Neural progenitor cell (in vitro differentiated cells): Measurements from ENCODE around the gene C4B. TPM values are rescaled to one million over a fixed set of nuclear protein-coding genes. Genes with fewer than 3 reads are reported as not detected.

ENCODE experiments used
- DNase-seq: peaks from one replicate; pipeline ENCODE4 v3.0.0-alpha.2; 2016; ENCODE audit warnings: low spot score
- H2AFZ ChIP-seq: fragments of 200-600 bp; sonication (generic); replicated peaks from 2 replicates; pipeline ENCODE4 v1.6.1; 2016; ENCODE audit warnings: antibody characterized with exemption
- H3F3A ChIP-seq: fragments of 200-600 bp; sonication (generic); 2 replicates; pipeline ENCODE4 v1.6.1; 2016; ENCODE audit warnings: antibody characterized with exemption, low read depth
- H3K27ac ChIP-seq: fragments of 200-600 bp; sonication (generic); 2 replicates; pipeline ENCODE4 v1.5.1; 2016; ENCODE audit warnings: mild to moderate bottlenecking
- H3K27me3 ChIP-seq: fragments of 200-600 bp; sonication (generic); 2 replicates; pipeline ENCODE4 v1.6.1; 2016; ENCODE audit warnings: mild to moderate bottlenecking, moderate library complexity
- H3K36me3 ChIP-seq: fragments of 200-600 bp; sonication (generic); 2 replicates; pipeline ENCODE4 v1.5.1; 2016
- H3K4me1 ChIP-seq: fragments of 200-600 bp; sonication (generic); 2 replicates; pipeline ENCODE4 v1.6.1; 2016; ENCODE audit warnings: mixed run types
- H3K4me2 ChIP-seq: fragments of 200-600 bp; sonication (generic); 2 replicates; pipeline ENCODE4 v1.6.1; 2016
- H3K4me3 ChIP-seq: fragments of 200-600 bp; sonication (generic); 2 replicates; pipeline ENCODE4 v1.5.1; 2016
- H3K79me2 ChIP-seq: fragments of 200-600 bp; sonication (generic); 2 replicates; pipeline ENCODE4 v1.6.1; 2016; ENCODE audit warnings: low read depth
- H3K9ac ChIP-seq: fragments of 200-600 bp; sonication (generic); 2 replicates; pipeline ENCODE4 v1.6.1; 2016
- H3K9me3 ChIP-seq: fragments of 200-600 bp; sonication (generic); 2 replicates; pipeline ENCODE4 v1.5.1; 2016; ENCODE audit warnings: low read depth
- H4K20me1 ChIP-seq: fragments of 200-600 bp; sonication (generic); 2 replicates; pipeline ENCODE4 v1.6.1; 2016; ENCODE audit warnings: low read depth
- H3K27ac Mint-ChIP-seq: 3 replicates; pipeline ENCODE4 v1.8.0; 2021; ENCODE audit warnings: mixed read lengths
- H3K27me3 Mint-ChIP-seq: 2 replicates; pipeline ENCODE4 v1.8.0; 2022; ENCODE audit warnings: low read depth, mild to moderate bottlenecking, inconsistent platforms, moderate library complexity, mixed read lengths; ENCODE audit not compliant: insufficient read depth
- H3K36me3 Mint-ChIP-seq: 3 replicates; pipeline ENCODE4 v1.8.0; 2021; ENCODE audit warnings: mixed read lengths
- H3K4me1 Mint-ChIP-seq: 3 replicates; pipeline ENCODE4 v1.8.0; 2021; ENCODE audit warnings: mixed read lengths
- H3K4me3 Mint-ChIP-seq: 3 replicates; pipeline ENCODE4 v1.8.0; 2021; ENCODE audit warnings: mild to moderate bottlenecking, moderate library complexity, mixed read lengths
- H3K9me3 Mint-ChIP-seq: 3 replicates; pipeline ENCODE4 v1.8.0; 2020; ENCODE audit warnings: mixed read lengths
- CTCF ChIP-seq: fragments of 200-600 bp; sonication (generic); IDR thresholded peaks from 2 replicates; pipeline ENCODE4 v1.5.1; 2017; ENCODE audit warnings: antibody characterized with exemption, mild to moderate bottlenecking
- EZH2 ChIP-seq: fragments of 200-600 bp; sonication (generic); IDR thresholded peaks from 2 replicates; pipeline ENCODE4 v1.6.1; 2017; ENCODE audit warnings: antibody characterized with exemption, mild to moderate bottlenecking, moderate library complexity
- EZH2phosphoT487 ChIP-seq: fragments of 200-600 bp; sonication (generic); IDR thresholded peaks from 2 replicates; pipeline ENCODE4 v1.6.1; 2017; ENCODE audit warnings: antibody characterized with exemption
- total RNA-seq: library from RNA; depleted of rRNA; stranded (reverse); fragments of >200 nt; gene quantifications from 2 replicates; pipeline ENCODE4 v1.2.3, GENCODE V29; 2015; ENCODE audit warnings: low replicate concordance

C4B gene
- total RNA-seq, 1 donor from 2014 or later, result 0.30 TPM

DNA sequence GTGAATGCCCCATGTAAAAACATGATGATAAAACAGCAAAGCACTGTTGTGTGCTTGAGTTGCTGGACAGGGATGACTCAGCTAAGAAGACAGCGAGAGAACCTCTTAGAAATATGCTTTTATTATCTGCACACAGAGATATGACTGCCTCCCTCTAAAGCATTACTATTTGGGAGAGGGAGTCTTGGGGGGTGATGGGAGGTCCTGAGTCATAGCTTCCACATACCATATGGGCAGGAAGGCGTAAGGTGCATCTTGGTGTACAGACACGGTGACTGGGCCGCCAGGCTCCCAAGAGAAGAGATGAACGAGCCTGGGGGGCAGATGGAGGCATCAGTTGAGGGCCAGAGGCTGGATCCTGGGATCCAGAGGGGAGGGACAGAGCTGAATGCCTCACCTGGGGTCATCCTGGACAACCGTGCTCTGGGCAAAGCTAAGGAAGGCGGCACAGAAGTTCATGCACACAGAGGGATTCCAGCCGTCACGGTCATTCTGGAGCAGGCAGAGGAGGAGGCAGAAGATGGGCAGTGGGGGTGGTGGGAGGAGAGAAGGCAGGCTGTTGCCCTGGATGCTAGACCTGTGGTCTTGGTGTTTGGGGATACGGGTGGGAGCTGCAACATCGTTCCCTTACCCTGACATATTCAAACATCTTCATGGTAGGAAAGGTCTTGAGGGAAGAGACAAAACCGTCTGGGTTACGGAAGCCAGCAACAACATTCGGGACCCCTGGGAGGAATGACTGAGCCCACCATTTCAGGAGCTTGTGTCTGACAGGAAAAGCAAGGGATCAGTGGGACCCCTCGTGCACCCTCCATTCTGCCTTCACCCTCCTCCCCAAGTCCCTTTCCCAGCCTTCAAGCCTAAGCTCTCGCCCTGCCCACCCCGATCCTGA lies 44.6 kb upstream of the C4B start:
- Histone ChIP-seq H2AFZ (no peak overlapping the region), H3F3A (peaks cover 24% of the 10 kb centered on the region), H3K27ac (no peak overlapping the region), H4K20me1 (no peaks in the 10 kb centered on the region), H3K9ac (no peak overlapping the region), H3K36me3 (no peaks in the 10 kb centered on the region), H3K4me3 (no peak overlapping the region), H3K4me2 (no peak overlapping the region), H3K9me3 (no peaks in the 10 kb centered on the region), H3K79me2 (peaks cover 31% of the 10 kb centered on the region), H3K4me1 (peaks cover 7% of the 10 kb centered on the region), H3K27me3 (no peaks in the 10 kb centered on the region)
- Mint-ChIP-seq H3K9me3 (no peaks in the 10 kb centered on the region), H3K4me1 (peaks cover 23% of the 10 kb centered on the region), H3K4me3 (peak overlapping the region; percentile 88), H3K27ac (no peak overlapping the region), H3K27me3 (peaks cover 10% of the 10 kb centered on the region), H3K36me3 (peaks cover 30% of the 10 kb centered on the region)
- TF ChIP-seq EZH2 (no peak), EZH2phosphoT487 (no peak), CTCF (no peak)
- no peak for DNase-seq

DNA sequence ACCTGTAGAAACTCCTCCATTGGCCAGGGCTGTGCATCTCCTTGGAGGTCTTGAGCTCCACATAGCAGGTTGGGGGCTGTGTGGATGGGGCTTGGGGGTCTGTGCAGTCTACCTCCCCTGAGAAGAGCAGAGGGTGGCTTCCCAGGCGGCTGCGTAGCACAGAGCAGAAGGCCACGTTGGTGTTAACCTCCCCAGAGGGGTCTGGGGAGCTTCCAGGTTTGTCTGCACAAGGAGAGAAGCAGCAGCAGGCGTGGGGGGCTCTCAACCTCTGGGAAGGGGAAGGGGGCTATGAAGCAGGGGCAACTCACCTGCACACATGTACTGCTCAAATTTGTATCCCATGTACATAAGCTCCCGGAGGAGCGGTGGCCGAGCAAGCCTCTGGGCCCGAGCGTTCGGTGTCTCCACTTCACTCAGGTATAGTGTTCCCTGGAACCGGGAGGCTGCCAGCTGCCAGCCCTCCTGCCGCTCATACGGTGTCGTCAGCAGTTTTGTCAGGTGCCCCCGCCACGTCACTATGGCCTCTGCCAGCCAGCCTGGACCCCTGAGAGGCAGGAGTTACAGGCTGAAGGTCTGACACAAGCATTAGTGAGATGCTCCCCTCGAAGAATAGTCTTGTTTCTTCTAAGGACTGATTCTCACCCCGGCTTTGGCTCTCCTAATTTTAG lies 43.9 kb upstream of the C4B start:
- Histone ChIP-seq H3K4me3 (peak overlapping the region; percentile 68), H3K9ac (peak overlapping the region; percentile 57), H3K4me1 (peaks cover 7% of the 10 kb centered on the region), H3K79me2 (peaks cover 31% of the 10 kb centered on the region), H3K9me3 (no peaks in the 10 kb centered on the region), H3F3A (peaks cover 24% of the 10 kb centered on the region), H3K27me3 (no peaks in the 10 kb centered on the region), H3K4me2 (peak overlapping the region; percentile 82), H3K27ac (no peak overlapping the region), H2AFZ (no peak overlapping the region), H4K20me1 (no peaks in the 10 kb centered on the region), H3K36me3 (no peaks in the 10 kb centered on the region)
- peaks cover 23% of the 10 kb centered on the region for H3K4me1 Mint-ChIP-seq
- TF ChIP-seq CTCF (no peak), EZH2 (no peak), EZH2phosphoT487 (no peak)
- H3K27me3 Mint-ChIP-seq, result peaks cover 10% of the 10 kb centered on the region
- peak overlapping the region; percentile 88 for H3K4me3 Mint-ChIP-seq
- H3K27ac Mint-ChIP-seq, result no peak overlapping the region
- H3K36me3 Mint-ChIP-seq, result peaks cover 35% of the 10 kb centered on the region
- H3K9me3 Mint-ChIP-seq, result peaks cover 4% of the 10 kb centered on the region
- no peak for DNase-seq

DNA sequence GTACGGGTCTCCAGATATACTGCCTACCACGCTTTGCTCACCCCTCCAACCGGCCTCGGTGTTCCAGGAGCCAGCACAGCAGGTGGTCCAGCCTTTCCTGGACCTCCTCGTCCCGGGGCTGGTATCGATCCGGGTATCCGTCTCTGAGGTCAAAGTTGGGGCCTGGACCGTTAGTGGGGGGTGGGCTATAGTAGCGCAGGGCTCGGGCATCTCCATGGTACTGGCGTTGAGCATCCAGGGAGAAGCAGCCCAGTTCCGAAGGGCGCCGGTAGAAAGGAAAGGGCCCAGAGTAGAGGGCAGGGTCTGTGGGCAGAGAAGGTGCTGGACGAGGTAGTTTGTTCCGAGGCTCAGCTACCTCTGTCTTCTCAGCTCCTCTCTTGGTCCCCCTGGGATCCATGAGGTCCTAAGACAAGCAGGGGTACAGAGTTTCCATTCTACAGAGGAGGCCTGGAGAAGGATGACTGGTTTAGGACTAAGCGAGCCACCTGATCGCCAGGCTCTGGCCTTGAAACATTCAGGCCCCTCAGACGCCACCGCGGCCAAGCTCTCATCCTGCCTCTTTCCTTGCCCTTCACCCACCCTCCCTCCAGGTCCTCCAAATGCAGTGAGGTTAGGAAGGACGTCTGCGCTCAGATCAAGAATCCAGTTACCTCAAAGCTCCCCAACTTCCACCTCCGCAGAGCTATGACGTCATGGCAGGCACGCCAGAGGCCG lies 43.2 kb upstream of the C4B start:
- peaks cover 4% of the 10 kb centered on the region for H3K9me3 Mint-ChIP-seq
- TF ChIP-seq EZH2phosphoT487 (no peak), CTCF (no peak), EZH2 (no peak)
- H3K4me3 ChIP-seq, result peak overlapping the region; percentile 68
- peak; percentile 4 for DNase-seq
- H3K9me3 ChIP-seq, result no peaks in the 10 kb centered on the region
- peak overlapping the region; percentile 96 for H3K27ac ChIP-seq
- peaks cover 10% of the 10 kb centered on the region for H3K27me3 Mint-ChIP-seq
- peaks cover 23% of the 10 kb centered on the region for H3K4me1 Mint-ChIP-seq
- H3K27me3 ChIP-seq, result no peaks in the 10 kb centered on the region
- H3K4me3 Mint-ChIP-seq, result peak overlapping the region; percentile 88
- no peaks in the 10 kb centered on the region for H3K36me3 ChIP-seq
- peak overlapping the region; percentile 96 for H2AFZ ChIP-seq
- H3K27ac Mint-ChIP-seq, result peak overlapping the region; percentile 96
- peak overlapping the region; percentile 82 for H3K4me2 ChIP-seq
- no peaks in the 10 kb centered on the region for H4K20me1 ChIP-seq
- H3F3A ChIP-seq, result peaks cover 24% of the 10 kb centered on the region
- H3K4me1 ChIP-seq, result peaks cover 7% of the 10 kb centered on the region
- H3K79me2 ChIP-seq, result peaks cover 31% of the 10 kb centered on the region
- H3K36me3 Mint-ChIP-seq, result peaks cover 35% of the 10 kb centered on the region
- peak overlapping the region; percentile 57 for H3K9ac ChIP-seq
